A673 (cell line): Measurements from ENCODE around the gene PRDM16.

ENCODE experiments used
- CTCF ChIP-seq: fragments of 300-800, 200-600 bp; sonication (generic); conservative IDR thresholded peaks from 2 replicates; pipeline ENCODE4 v1.5.1; 2017; ENCODE audit warnings: low read depth, mild to moderate bottlenecking, antibody characterized with exemption, low read length, moderate library complexity, mixed read lengths
- EZH2 ChIP-seq: fragments of 200-600 bp; sonication (generic); IDR thresholded peaks from 2 replicates; pipeline ENCODE4 v1.6.1; 2017; ENCODE audit warnings: borderline replicate concordance, low read depth, mild to moderate bottlenecking, mixed read lengths, antibody characterized with exemption, low read length; ENCODE audit not compliant: poor library complexity, severe bottlenecking

GRCh38 chr1:3282656-3283430 is 213.8 kb downstream of the PRDM16 start:
- no peak for TF ChIP-seq CTCF
- no peak for TF ChIP-seq EZH2
